ENCODE measurements around the gene ELF1. TPM values are rescaled to one million over a fixed set of nuclear protein-coding genes. Genes with fewer than 3 reads are reported as not detected.

Gene ELF1
- total RNA-seq, 1 experiment from 2014 or later = 28.5 TPM

DNA sequence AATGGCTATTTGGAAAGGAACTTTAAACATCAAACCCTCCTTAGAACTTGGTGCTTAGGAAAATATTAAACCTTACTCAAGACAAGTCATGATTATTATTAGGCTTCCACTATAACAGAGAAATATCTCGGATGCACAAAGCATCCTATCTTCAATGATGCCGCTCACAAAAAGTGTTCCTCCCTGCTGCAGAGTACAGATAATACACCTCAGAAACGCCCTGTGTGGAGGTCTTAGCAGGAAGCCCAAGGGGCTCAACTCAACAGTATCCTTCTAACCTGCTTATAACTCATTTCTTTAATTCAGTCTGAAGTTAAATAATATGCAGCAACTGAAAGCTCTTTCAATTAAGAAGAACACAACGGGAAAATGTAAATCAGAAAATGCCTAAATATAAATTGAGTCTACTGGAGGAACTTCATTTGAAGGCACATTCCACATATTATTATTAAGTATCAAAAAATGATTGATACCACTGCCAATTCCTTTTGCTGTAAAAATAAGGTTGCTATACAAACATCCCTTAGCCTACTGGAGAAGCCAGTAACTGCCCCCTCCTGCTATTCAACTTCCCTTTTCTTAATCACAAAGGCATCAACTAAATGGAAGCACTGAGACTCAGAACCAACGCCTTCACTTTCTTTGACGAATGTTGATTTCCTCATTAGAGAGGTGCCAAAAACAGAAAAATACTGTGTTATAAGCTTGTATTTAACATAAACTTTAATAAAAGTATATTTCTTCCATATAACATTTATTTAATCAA lies 12.0 kb downstream of the ELF1 start:
- ATAC-seq = no peak
- no TSS peak for BruUV-seq (replicated peaks)
- POLR2A ChIA-PET = no interaction called here

DNA sequence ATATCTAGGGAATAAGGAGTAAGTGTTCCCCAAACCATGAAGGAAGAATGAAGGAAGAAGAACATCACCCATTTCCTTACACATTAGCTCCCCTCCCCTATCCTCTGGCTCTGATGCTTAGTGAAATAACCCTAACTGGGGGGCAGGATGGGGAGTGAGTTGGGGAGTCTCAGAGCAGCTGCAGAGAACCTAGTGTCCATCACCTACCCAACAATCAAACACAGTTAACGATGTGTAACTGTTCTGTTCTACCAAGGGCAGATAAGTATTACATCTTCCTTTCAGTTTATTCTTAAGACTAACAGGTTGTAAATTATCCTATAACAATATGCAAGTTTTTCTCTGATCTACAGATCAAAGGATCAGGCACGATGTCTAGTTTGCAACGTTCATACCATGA lies 12.8 kb downstream of the ELF1 start:
- no peaks in the 10 kb centered on the region for H3K36me3 ChIP-seq (ENCODE audit: control insufficient read depth, insufficient read depth, low read length)
- in situ Hi-C loops (cut with HindIII; ENCODE audit: low pct_unique_long_range_greater_than_20kb, low sequenced_read_pairs) (no loop called here), intact Hi-C loops (cut with micrococcal nuclease; ENCODE audit: unreplicated experiment) (no loop called here)
- no TSS peak for BruUV-seq (replicated peaks)
- no peak overlapping the region for H3K4me3 ChIP-seq (ENCODE audit: low read depth in 2 of 2, low read length in 2 of 2)
- H3K27me3 ChIP-seq (ENCODE audit: control insufficient read depth, insufficient read depth, low read length) = no peaks in the 10 kb centered on the region
- H3K4me1 ChIP-seq (ENCODE audit: control insufficient read depth, insufficient read depth, low read length) = peaks cover 41% of the 10 kb centered on the region
- CTCF ChIA-PET = no interaction called here
- no peak for ATAC-seq
- peak overlapping the region; percentile 17; the same call in 1 of the 2 replicates for H3K27ac ChIP-seq (ENCODE audit: low read length)
- no peak for DNase-seq (ENCODE audit: low read depth, low spot score)
- TF ChIP-seq SIN3A (IDR thresholded peaks at IDR 0.05; ENCODE audit: borderline replicate concordance, insufficient read depth, low read depth, low read length) (no peak), POLR2AphosphoS5 (IDR thresholded peaks at IDR 0.05; ENCODE audit: low read depth, low read length) (no peak)
- H3K9me3 ChIP-seq (ENCODE audit: control insufficient read depth, insufficient read depth, low read depth, low read length) = no peaks in the 10 kb centered on the region
- POLR2A ChIA-PET = no interaction called here

More for the DNA sequence above, 12.0 kb downstream of the ELF1 start:
- H3K4me1 ChIP-seq (ENCODE audit: control insufficient read depth, insufficient read depth, low read length) = peaks cover 41% of the 10 kb centered on the region
- H3K9me3 ChIP-seq (ENCODE audit: control insufficient read depth, insufficient read depth, low read depth, low read length) = no peaks in the 10 kb centered on the region
- in situ Hi-C loops (cut with HindIII; ENCODE audit: low pct_unique_long_range_greater_than_20kb, low sequenced_read_pairs) (no loop called here), intact Hi-C loops (cut with micrococcal nuclease; ENCODE audit: unreplicated experiment) (no loop called here)
- no peak overlapping the region for H3K4me3 ChIP-seq (ENCODE audit: low read depth in 2 of 2, low read length in 2 of 2)
- H3K27me3 ChIP-seq (ENCODE audit: control insufficient read depth, insufficient read depth, low read length) = no peaks in the 10 kb centered on the region
- no peak for DNase-seq (ENCODE audit: low read depth, low spot score)
- CTCF ChIA-PET = no interaction called here
- no peak overlapping the region for H3K27ac ChIP-seq (ENCODE audit: low read length)
- H3K36me3 ChIP-seq (ENCODE audit: control insufficient read depth, insufficient read depth, low read length) = no peaks in the 10 kb centered on the region
- TF ChIP-seq POLR2AphosphoS5 (IDR thresholded peaks at IDR 0.05; ENCODE audit: low read depth, low read length) (no peak), TCF7L2 (IDR thresholded peaks at IDR 0.05; ENCODE audit: low read depth, low read length) (no peak), SIN3A (IDR thresholded peaks at IDR 0.05; ENCODE audit: borderline replicate concordance, insufficient read depth, low read depth, low read length) (no peak)
- TF ChIP-seq, protein P1, sequence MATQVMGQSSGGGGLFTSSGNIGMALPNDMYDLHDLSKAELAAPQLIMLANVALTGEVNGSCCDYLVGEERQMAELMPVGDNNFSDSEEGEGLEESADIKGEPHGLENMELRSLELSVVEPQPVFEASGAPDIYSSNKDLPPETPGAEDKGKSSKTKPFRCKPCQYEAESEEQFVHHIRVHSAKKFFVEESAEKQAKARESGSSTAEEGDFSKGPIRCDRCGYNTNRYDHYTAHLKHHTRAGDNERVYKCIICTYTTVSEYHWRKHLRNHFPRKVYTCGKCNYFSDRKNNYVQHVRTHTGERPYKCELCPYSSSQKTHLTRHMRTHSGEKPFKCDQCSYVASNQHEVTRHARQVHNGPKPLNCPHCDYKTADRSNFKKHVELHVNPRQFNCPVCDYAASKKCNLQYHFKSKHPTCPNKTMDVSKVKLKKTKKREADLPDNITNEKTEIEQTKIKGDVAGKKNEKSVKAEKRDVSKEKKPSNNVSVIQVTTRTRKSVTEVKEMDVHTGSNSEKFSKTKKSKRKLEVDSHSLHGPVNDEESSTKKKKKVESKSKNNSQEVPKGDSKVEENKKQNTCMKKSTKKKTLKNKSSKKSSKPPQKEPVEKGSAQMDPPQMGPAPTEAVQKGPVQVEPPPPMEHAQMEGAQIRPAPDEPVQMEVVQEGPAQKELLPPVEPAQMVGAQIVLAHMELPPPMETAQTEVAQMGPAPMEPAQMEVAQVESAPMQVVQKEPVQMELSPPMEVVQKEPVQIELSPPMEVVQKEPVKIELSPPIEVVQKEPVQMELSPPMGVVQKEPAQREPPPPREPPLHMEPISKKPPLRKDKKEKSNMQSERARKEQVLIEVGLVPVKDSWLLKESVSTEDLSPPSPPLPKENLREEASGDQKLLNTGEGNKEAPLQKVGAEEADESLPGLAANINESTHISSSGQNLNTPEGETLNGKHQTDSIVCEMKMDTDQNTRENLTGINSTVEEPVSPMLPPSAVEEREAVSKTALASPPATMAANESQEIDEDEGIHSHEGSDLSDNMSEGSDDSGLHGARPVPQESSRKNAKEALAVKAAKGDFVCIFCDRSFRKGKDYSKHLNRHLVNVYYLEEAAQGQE (IDR thresholded peaks at IDR 0.05; ENCODE audit: insufficient read depth in 1 of 2, low read depth in 2 of 2, low read length in 1 of 2) = no peak
- TF ChIP-seq, protein P2, sequence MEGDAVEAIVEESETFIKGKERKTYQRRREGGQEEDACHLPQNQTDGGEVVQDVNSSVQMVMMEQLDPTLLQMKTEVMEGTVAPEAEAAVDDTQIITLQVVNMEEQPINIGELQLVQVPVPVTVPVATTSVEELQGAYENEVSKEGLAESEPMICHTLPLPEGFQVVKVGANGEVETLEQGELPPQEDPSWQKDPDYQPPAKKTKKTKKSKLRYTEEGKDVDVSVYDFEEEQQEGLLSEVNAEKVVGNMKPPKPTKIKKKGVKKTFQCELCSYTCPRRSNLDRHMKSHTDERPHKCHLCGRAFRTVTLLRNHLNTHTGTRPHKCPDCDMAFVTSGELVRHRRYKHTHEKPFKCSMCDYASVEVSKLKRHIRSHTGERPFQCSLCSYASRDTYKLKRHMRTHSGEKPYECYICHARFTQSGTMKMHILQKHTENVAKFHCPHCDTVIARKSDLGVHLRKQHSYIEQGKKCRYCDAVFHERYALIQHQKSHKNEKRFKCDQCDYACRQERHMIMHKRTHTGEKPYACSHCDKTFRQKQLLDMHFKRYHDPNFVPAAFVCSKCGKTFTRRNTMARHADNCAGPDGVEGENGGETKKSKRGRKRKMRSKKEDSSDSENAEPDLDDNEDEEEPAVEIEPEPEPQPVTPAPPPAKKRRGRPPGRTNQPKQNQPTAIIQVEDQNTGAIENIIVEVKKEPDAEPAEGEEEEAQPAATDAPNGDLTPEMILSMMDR (IDR thresholded peaks at IDR 0.05) = no peak

DNA sequence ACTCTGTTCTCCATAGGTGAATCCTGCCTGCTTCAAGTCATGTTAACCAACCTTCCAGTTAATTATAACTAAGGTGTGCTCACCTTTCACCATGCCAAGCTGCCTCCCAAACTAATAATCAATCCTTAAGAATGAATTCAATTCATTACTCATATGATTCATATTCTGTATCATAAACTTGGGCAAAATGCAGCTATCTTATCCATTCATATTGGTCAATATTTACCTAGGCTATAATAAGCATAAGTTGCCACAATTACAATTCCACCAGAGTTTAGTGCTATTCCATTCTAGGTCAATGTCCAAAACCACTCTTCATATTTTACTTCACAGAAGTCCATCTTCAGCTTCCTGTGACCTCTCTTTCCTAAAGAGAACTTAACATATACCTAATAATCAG lies 13.4 kb downstream of the ELF1 start:
- no peak for TF ChIP-seq SIN3A (IDR thresholded peaks at IDR 0.05; ENCODE audit: borderline replicate concordance, insufficient read depth, low read depth, low read length)
- TF ChIP-seq, protein P1 (IDR thresholded peaks at IDR 0.05; ENCODE audit: insufficient read depth in 1 of 2, low read depth in 2 of 2, low read length in 1 of 2) = no peak
- no peak for TF ChIP-seq TCF7L2 (IDR thresholded peaks at IDR 0.05; ENCODE audit: low read depth, low read length)
- TF ChIP-seq POLR2AphosphoS5 (IDR thresholded peaks at IDR 0.05; ENCODE audit: low read depth, low read length) = no peak
- TF ChIP-seq, protein P2 (IDR thresholded peaks at IDR 0.05) = no peak
- CTCF ChIA-PET = no interaction called here
- Histone ChIP-seq H3K4me3 (ENCODE audit: low read depth in 2 of 2, low read length in 2 of 2) (no peak overlapping the region), H3K9me3 (ENCODE audit: control insufficient read depth, insufficient read depth, low read depth, low read length) (no peaks in the 10 kb centered on the region), H3K27ac (ENCODE audit: low read length) (no peak overlapping the region), H3K36me3 (ENCODE audit: control insufficient read depth, insufficient read depth, low read length) (no peaks in the 10 kb centered on the region), H3K4me1 (ENCODE audit: control insufficient read depth, insufficient read depth, low read length) (peaks cover 41% of the 10 kb centered on the region), H3K27me3 (ENCODE audit: control insufficient read depth, insufficient read depth, low read length) (no peaks in the 10 kb centered on the region)
- ATAC-seq (no peak), DNase-seq (ENCODE audit: low read depth, low spot score) (no peak)
- POLR2A ChIA-PET = no interaction called here
- intact Hi-C loops (cut with micrococcal nuclease; ENCODE audit: unreplicated experiment) (no loop called here), in situ Hi-C loops (cut with HindIII; ENCODE audit: low pct_unique_long_range_greater_than_20kb, low sequenced_read_pairs) (no loop called here)
- BruUV-seq (replicated peaks) = no TSS peak

Measured in Panc1 (cell line).